GM12878 (cell line): ENCODE measurements around the gene CGA.
"Not testable (repeated sequence)": the region's sequence is repeated elsewhere in the genome, so short reads cannot be mapped to it uniquely, and the experiment has no call there.

Source experiments
- CBFB ChIP-seq: IDR thresholded peaks from 2 replicates; pipeline ENCODE4 v1.6.1; 2016; ENCODE audit warnings: antibody characterized with exemption, low read depth
- NR2C2 ChIP-seq: IDR thresholded peaks from 2 replicates; pipeline ENCODE4 v1.6.1; 2011; ENCODE audit warnings: borderline replicate concordance, low read depth; ENCODE audit not compliant: control insufficient read depth, insufficient read length
- POLR2AphosphoS5 ChIP-seq: IDR thresholded peaks from 2 replicates; pipeline ENCODE4 v1.6.1; 2011; ENCODE audit warnings: mild to moderate bottlenecking, low read length, inconsistent platforms

DNA sequence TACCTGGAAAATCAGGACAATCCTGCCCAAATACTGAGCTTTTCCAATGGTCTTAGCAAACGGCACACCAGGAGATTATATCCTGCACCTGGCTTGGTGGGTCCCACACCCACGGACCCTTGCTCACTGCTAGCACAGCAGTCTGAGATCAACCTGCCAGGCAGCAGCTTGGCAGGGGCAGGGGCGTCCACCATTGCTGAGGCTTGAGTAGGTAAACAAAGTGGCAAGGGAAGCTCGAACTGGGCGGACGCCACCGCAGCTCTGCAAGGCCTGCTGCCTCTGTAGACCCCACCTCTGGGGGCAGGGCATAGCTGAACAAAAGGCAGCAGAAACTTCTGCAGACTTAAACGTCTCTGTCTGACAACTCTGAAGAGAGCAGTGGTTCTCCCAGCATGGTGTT is 45.0 kb upstream of the CGA start:
- TF ChIP-seq CBFB, NR2C2, POLR2AphosphoS5: not testable (repeated sequence)
